HG03175 (cell line): ENCODE results near the gene TLCD4.
A peak's percentile ranks its signal among the peaks of the same experiment; 100 is the strongest.

Experiments used
- ATAC-seq: cut with Tn5 transposase; IDR thresholded peaks from one replicate; pipeline ENCODE4 v1.9.1; 2021; ENCODE audit warnings: mild to moderate bottlenecking, moderate library complexity; ENCODE audit not compliant: unreplicated experiment

The TLCD4 gene

DNA sequence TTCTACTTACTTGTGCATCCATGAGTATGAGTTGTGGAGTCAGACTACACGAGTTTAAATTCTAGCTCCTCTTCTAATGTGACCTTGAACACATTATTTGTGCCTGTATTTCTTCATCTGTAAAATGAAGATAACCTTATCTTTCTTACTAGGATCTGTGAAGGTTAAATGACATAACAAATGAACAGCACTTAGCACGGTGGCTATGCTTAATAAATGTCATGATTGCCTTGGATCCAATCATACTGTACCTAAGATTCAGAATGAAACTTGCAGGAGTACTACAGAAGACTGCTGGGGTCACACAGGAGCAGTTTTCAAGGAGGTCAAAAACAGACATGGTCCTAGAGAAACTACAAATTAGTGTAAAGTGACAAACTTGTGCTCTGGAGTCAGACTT is 22.2 kb upstream of the TLCD4 start:
- no peak for ATAC-seq

DNA sequence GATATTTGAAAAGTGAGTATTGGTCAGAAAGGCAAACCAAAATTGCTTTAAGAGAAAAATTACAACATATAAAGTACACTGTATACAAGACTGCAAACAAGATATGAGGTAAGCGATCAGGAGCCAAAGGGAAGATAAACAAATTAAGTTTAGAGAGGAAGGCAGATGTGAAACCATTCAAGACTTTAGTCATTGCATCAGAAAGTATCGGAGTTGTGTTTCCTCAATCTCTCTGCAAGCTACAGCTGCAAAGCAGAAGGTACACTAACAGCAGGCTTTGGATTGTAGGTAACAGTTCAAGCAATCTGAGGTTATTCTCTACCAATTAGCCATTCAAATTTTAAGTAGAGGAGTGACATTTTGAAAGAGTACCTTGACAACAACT is 21.3 kb upstream of the TLCD4 start:
- ATAC-seq = peak; percentile 94

DNA sequence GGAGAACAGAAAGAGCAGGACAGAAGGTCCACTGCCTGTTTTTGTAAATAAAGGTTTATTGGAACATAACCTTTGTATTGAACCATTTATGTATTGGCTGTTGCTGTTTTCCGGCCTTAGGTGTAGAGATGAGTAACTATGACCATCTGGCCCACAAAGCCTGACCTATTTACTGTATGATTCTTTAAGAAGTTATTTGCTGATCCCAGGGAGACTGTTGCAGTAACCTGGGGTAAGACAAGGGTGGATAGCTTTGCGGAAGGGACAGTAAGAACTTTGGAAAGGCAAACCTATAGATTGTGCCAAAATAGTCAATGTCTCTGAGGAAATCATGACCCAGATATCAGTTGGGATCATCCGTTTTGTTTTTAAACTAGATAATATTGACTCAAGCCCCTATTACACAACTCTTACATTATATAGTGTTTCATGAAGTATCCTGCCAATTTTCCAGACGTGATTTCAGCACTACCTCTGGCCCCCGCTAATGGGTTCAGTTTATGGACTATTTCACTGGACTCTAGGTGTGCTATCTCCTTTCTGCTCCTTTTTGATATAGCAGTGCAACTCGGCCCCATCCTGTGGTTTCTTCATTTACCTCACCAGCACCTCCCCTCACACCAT is 20.8 kb upstream of the TLCD4 start:
- ATAC-seq = peak; percentile 29

DNA sequence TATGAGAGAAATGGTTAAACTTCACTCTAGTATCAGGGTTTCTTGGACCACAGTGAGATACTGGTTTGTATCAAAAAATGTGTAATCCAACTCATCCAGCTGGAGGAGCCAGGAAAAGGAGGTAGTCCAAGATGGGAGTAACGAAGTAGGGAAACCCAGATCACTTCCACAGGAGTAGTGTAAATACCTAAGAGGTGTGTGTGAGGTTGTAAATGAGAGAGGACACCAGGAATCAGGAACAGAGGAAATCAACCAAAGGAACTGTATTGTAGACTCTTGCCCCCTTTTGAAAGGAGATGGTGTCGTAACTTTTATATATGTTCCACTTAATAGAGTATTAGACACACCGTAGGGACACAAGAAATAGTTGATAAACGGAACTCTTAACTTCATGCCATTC is 19.7 kb upstream of the TLCD4 start:
- ATAC-seq = no peak

DNA sequence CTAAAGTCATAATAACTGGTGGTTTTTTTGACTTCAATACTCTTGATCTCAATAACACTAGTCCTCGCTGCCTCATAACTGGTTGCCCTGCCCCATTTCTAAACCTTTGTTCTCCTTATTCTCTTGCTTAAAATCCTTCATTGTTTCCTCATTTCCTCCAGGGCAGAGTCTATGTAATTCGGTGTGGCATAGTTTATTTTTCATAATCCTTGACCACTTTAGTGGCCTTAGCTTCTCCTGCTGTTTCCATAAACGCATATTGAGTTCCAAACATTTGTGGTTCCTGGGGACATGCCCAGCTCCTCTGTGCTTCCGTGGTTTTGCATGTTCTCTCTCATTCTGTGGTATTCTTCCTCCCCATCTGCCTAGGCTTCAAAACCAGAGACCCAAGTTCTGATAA is 19.0 kb upstream of the TLCD4 start:
- no peak for ATAC-seq

DNA sequence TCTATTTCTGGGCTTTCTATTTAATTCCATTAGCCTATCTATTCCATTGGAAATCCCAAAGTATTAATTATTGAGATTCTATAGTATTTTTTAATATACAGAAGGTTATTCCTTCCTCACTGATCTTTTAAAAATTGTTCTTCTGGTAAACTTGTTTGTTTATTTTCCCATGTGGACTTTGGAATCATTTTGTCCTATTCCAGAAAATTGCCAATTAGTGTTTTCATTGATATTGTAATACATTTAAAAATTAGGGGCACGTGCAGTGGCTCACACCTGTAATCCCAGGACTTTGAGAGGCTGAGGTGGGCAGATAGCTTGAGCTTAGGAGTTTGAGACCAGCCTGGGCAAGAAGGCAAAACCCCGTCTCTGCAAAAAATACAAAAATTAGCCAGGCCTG is 8.4 kb upstream of the TLCD4 start:
- no peak for ATAC-seq

DNA sequence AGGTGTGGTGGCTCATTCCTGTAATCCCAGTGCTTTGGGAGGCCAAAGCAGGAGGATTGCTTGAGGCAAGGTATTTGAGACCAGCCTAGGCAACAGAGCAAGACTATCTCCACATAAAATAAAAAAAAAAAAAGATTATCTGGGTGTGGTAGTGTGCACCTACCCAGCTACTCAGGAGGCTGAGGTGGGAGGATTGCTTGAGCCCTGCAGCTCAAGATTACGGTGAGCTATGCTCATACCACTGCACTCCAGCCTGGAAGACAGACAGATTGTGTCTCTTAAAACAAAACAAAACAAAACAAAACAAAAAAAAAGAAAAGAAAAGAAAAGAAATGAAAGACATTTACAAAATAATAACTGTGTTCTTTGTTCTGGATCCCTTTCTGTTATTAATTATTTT is 6.1 kb upstream of the TLCD4 start:
- no peak for ATAC-seq

DNA sequence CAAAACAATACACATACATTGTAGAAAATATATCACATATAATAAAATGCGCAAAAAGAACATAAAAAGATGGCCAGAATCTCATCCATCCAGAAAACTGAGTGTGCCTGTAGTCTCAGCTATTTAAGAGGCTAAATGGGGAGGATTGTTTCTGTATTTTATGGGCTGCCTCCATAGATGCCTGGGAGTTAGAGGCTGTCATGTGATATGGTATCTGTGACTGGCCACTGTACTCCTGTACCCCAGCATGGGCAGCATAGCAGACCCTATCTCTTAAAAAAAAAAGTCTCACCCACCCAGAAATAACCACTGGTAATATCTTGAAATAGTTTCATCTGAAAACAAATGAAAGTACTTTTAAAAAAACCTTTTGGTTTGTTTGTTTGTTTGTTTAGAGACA is 3.5 kb upstream of the TLCD4 start:
- no peak for ATAC-seq

DNA sequence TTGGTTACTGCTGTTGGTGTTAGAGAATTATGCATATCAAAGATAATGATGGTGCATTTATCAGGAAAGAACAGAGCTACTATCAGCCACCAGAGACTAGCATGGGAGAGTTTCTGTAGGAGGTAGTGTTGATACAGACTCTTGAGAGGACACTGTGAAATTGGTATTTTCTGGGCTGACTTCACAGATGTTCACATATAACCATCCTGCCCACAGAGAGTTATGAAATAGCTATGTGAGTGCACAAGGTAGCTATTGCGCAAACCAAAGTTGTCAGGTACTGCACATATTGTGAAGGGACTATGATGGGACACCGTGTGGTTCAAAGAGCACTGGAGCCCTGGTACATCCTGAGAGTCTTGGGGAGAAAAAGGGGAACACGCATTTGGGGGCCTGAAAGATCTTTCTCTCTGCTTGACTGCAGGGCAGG is 1.4 kb upstream of the TLCD4 start:
- no peak for ATAC-seq

DNA sequence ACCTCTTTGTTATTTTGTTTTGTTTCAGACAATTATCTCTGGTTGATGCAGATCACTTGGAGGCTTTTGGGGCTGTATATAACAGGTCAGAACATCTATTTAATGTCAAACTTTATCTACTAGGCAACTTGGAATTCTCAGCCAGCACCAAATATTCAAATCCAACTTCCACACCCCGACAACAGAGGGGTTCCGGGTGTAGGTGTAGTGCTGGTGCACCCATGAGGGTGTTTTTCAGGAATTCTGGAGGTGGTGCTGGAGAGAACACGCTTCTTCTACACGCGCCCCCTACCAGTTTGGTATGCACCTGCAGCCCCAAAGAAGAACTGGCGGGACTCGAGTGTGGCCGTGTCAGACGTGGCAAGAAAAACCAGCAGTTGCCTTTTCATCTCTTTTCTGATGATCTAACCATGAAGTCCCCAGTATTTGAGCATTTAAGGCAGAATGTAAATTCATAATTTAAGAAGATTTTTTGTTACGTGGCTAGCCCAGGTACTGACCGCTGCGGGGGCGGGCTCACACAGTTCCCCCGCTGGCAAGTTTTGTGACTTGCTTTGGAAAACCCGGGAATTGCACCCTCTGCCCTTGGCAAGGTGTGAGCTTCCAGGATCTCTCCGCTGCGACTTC is 462 bp upstream of the TLCD4 start:
- peak; percentile 68 for ATAC-seq

DNA sequence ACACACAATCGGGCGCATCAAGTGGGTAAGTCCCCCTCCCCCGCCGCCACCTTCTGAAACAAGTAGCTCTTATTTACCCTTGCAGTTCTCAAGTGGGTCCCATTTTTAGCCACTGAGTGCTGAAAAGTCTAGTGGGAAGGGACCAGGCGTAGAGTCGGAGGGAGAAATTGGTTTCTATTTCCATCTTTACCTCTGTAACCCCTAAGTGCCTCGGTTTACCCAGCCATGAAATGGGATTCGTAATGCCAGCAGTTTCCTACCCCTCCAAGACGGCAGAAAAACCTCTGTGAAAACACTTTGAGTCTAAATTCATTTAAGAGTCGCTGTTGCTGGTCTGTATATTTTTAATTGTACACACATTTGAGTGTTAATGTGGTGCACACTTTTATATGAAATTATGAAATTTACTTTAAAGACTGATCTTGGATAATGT is 928 bp downstream of the TLCD4 start:
- no peak for ATAC-seq

DNA sequence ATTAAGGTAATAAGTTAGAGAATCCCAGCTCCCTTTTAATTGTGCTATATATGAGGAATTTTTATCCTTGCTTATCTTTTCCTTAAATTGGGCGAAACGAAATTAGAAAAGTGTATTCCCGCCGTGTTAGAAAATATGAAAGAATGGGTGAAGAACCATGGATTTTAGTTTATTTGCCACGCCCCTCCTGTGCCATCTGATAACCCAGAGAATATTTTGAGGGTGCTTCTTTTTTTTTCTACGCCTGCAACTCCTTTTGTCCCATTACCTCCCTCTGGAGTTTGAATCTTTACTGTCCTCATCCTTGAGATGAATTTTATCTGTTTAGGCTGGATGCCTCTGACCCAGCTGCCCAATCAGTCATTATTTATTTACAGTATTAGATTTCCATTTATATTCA is 1.6 kb downstream of the TLCD4 start:
- ATAC-seq = no peak

DNA sequence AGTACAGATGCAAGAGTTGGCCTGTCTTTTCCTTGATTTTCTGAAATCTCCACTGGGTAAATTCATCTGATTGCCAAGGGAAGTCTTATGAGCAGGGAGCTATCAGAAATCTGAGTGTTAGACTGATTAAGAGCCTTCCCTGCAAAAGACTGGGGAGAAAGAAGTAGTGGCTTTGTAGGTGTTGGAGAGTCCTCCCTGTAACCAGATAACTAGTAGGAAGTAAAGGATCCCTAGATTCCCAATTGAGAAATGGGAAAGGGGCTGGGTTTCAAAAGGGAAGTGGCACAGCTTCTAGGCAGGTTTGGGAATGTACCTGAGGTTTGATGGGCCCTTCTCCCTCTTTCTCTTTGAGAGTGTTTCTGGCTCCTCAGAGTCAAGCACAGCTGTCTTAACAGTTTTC is 2.1 kb downstream of the TLCD4 start:
- ATAC-seq = no peak

DNA sequence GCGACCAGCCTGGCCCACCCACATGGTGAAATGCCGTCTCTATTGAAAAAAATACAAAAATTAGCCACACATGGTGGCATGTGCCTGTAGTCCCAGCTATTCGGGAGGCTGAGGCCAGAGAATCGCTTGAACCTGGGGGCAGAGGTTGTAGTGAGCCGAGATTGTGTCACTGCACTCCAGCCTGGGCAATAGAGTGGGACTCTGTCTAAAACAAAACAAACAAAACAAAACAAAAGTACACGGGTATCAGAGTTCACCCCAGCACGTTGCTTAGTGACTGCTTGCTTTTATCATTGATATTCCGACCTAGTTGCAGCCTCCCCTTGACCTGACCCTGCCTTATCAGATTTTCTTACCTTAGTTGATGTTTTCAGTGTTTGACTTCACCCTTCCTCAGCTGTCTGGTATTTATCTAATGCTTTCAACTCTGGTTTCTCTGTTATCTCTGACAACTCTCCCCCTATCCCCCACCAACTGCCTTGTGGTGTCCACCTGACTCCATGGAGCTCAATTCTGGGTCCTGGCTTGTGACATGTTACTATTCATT is 5.1 kb downstream of the TLCD4 start:
- ATAC-seq = no peak

DNA sequence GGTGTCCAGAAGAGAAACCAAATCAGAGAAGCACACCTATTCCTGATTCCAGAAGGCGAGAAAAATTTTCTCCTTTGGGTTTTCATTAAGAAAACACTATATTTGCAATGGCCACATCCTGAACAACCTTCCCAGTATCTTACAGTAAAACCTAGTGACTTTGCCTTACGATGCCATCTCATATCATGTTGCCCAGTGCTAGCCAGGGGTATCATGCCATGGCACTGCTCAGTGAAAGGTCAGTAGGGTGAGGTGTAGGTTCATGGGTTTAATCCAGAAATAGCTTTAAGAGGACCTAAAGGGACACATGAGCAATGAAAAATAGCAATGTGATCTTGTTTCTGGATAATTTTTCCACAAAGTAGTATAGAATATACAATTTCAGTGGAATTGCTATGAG is 7.2 kb downstream of the TLCD4 start:
- no peak for ATAC-seq

DNA sequence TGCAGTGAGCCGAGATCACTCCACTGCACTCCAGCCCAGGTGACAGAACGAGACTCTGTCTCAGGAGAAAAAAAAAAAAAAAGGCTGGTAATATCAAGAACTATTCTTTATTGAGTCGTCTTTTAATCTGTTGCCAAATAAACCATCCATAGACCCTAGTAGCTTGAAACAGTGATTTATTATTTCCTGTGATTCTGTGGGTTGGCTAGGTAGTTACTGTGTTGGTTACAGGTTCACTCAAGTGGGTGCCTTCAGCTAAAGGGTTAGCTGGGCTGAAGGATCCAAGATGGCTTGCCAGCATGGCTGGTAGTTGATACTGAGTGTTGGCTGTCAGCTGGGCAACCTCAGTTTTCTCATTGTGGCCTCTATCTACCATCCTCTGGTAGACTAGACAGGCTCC is 9.2 kb downstream of the TLCD4 start:
- ATAC-seq = no peak

DNA sequence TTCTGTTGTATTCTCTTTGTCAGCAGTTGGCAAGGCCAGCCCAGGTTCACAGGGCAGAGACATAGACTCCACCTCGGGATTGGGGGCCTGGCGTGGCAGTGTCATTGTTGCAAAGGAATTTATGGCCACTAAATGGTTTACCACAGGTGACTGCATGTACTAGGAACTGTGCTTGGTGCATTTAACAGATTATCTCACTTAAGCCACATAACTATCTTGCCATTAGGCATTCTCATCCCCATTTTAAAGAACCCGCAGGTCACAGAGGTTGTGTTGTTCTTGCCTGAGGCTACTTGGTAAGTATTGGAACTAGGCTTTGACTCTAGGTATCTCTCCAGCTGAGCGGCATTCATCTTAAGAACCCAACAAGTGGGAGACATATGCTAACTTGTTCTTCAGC is 9.7 kb downstream of the TLCD4 start:
- no peak for ATAC-seq

DNA sequence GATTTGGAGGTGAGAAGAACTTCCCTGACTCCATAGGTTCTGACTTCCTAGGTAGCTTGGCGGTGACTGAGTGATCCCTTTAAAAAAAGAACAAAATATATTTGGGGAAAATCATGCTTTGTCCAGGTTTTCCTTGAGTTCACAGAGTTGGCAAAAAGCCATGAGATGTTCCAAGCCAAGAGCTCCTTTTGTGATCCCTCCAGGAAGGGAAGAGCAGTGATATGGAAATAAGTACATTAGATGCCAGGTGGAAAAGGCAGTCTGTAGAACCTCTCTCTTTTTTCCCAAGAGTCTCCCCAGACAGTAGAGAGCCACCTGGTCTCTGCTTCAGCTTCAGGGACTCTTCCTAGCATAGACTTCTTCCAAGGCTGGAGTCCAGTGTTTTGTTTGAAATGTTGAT is 10.2 kb downstream of the TLCD4 start:
- ATAC-seq = no peak

DNA sequence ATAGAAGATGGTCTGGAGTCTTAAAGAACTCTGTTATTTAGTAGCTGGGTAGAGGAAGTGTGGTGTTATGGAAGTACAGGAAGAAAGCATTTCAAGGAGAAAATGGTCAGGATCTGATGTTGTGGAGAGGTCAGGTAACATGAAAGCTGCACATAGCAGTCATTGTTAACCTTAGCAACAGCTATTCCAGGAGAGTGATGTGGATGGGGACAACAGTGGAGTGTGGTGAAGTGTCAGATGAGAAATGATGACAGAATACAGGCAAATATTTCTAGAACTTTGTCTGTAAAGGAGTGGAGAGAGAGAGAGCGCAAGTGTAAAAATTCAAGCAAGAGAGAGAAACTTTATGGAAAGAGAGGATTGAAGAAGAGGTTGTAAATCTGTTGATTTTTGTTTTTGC is 15.6 kb downstream of the TLCD4 start:
- ATAC-seq = no peak

DNA sequence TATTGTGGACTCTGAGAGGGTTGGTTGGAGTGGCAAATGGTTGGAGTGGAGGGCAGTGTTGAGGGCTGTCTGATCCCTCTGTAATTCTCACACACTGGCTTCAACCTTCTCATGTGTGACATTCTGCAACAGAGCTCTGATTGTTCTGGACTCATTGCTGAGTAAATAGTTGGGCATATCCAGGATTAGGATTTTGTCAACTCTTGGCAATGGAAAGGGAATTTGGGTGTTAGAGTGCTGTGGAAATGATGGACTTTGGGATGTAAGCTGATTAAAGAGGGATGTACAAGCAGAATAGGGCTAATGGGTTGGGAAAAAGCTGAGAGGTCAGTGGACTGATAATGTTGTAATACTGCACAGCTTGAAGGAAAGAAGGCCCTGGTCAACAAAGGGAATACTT is 16.5 kb downstream of the TLCD4 start:
- no peak for ATAC-seq

DNA sequence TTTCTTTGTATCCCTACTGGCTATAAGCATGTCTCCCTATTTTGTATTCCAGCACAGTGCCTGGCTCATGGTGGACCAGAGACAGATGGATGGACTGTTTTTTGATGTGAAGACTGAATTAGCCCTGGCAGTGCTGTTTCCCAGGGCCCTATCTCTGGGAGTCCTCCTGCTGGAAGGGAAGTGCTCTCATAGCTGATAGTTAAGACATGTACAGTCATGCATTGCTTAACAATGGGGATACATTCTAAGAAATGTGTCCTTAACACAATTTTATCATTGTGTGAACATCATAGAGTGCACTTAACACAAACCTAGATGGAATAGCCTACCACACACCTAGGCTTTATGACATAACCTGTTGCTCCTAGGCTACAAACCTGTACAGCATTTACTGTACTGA is 21.1 kb downstream of the TLCD4 start:
- ATAC-seq = no peak

DNA sequence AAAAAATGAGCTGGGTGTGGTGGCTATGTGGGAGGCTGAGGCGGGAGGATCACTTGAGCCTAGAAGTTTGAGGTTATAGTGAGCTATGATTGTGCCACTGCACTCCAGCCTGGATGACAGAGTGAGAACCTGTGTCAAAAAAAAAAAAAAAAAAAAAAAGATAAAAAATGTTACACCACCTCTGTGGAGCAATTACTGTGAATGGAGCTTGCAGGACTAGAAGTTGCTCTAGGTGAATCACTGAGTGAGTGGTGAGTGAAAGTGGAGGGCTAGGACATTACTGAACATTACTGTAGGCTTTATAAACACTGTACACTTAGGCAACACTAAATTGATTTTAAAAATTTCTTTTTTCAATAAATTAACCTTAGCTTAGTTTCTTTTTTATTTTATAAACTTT is 21.9 kb downstream of the TLCD4 start:
- ATAC-seq = no peak

DNA sequence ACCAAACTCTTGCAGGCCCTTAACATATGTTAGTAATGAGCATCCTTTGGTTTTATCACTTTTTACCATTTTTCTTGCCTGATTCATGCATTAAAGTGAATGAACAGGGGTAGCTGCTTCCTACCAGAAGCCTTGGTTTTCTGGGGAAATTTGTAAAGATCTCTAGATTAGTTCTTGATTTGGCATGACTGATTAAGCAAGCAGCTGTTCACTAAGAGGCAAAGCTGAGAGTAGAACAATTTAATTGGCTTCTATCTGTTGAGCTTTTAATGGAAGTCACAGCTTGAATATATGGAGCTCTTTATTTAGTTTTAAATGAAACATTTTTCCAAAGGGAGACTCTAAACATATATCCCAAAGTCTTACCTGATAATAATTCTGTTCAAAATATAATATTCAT is 23.6 kb downstream of the TLCD4 start:
- ATAC-seq = no peak
